Measurements from ENCODE around the gene ZNF556.

Gene ZNF556

GRCh38 chr19:2867025-2867991, at the start of gene ZNF556:
TSS of gene ZNF556 (plus strand) at chr19:2867335. CDS start at chr19:2867422, 87 bp downstream.
- TF ChIP-seq CTCF (IDR thresholded peaks at IDR 0.05; ENCODE audit: insufficient read depth, low read depth, low read length, missing control alignments), result no peak
- peak; percentile 14 for DNase-seq (ENCODE audit: low read depth)
- H3K4me3 ChIP-seq (ENCODE audit: low read depth, low read length), result no peak within 1 kb of the TSS

GRCh38 chr19:2819540-2820111, 47.5 kb upstream of the ZNF556 start, which contains the start of gene ZNF554:
TSS of gene ZNF554 (plus strand) at chr19:2819868. CDS start at chr19:2820072, 204 bp downstream.
- TF ChIP-seq CTCF (IDR thresholded peaks at IDR 0.05; ENCODE audit: insufficient read depth, low read depth, low read length, missing control alignments), result peak; percentile 98
- peak within 1 kb of the TSS; percentile 76 for H3K4me3 ChIP-seq (ENCODE audit: low read depth, low read length)
- DNase-seq (ENCODE audit: low read depth), result peak; percentile 98

GRCh38 chr19:2820112-2820702, 46.9 kb upstream of the ZNF556 start:
- no peak for TF ChIP-seq CTCF (IDR thresholded peaks at IDR 0.05; ENCODE audit: insufficient read depth, low read depth, low read length, missing control alignments)
- peak overlapping the region; percentile 76 for H3K4me3 ChIP-seq (ENCODE audit: low read depth, low read length)
- DNase-seq (ENCODE audit: low read depth), result no peak

GRCh38 chr19:2822846-2823245, 44.3 kb upstream of the ZNF556 start:
- TF ChIP-seq CTCF (IDR thresholded peaks at IDR 0.05; ENCODE audit: insufficient read depth, low read depth, low read length, missing control alignments), result no peak
- no peak for DNase-seq (ENCODE audit: low read depth)
- H3K4me3 ChIP-seq (ENCODE audit: low read depth, low read length), result no peak overlapping the region

- TF ChIP-seq CTCF (IDR thresholded peaks at IDR 0.05; ENCODE audit: insufficient read depth, low read depth, low read length, missing control alignments), result no peak
- DNase-seq (ENCODE audit: low read depth), result no peak
- no peak overlapping the region for H3K4me3 ChIP-seq (ENCODE audit: low read depth, low read length)
These were observed 43.5 kb upstream of the ZNF556 start for GRCh38 chr19:2823646-2824045.

- no peak for TF ChIP-seq CTCF (IDR thresholded peaks at IDR 0.05; ENCODE audit: insufficient read depth, low read depth, low read length, missing control alignments)
- no peak overlapping the region for H3K4me3 ChIP-seq (ENCODE audit: low read depth, low read length)
- DNase-seq (ENCODE audit: low read depth), result no peak
These were observed 43.0 kb upstream of the ZNF556 start for GRCh38 chr19:2824129-2824528.
